GM10248 (cell line): Measurements from ENCODE around the gene PDIA3.
"Not testable (repeated sequence)": the region's sequence is repeated elsewhere in the genome, so short reads cannot be mapped to it uniquely, and the experiment has no call there.

Source experiments
- CTCF ChIA-PET: fragments of 300-600 bp; sonication (Branson Sonifier 250); formaldehyde crosslinking; extraction: SDS; loops from one replicate; lab custom pipeline; 2021; ENCODE audit warnings: antibody characterized with exemption; lab: Yijun Ruan, JAX
- POLR2A ChIA-PET: fragments of 350-650 bp; sonication (Branson Sonifier 250); formaldehyde crosslinking; extraction: SDS; loops from one replicate; lab custom pipeline; 2020; ENCODE audit warnings: antibody characterized with exemption; lab: Yijun Ruan, JAX
- DNase-seq: peaks from one replicate; pipeline ENCODE4 v3.0.0; 2012; ENCODE audit errors: extremely low spot score
- TF ChIP-seq, protein P1 (sequence below): IDR thresholded peaks from 2 replicates; pipeline ENCODE4 v1.5.1; 2012; ENCODE audit warnings: mild to moderate bottlenecking, low read depth; ENCODE audit errors: extremely low read depth, missing control alignments, control extremely low read depth

PDIA3 gene

DNA sequence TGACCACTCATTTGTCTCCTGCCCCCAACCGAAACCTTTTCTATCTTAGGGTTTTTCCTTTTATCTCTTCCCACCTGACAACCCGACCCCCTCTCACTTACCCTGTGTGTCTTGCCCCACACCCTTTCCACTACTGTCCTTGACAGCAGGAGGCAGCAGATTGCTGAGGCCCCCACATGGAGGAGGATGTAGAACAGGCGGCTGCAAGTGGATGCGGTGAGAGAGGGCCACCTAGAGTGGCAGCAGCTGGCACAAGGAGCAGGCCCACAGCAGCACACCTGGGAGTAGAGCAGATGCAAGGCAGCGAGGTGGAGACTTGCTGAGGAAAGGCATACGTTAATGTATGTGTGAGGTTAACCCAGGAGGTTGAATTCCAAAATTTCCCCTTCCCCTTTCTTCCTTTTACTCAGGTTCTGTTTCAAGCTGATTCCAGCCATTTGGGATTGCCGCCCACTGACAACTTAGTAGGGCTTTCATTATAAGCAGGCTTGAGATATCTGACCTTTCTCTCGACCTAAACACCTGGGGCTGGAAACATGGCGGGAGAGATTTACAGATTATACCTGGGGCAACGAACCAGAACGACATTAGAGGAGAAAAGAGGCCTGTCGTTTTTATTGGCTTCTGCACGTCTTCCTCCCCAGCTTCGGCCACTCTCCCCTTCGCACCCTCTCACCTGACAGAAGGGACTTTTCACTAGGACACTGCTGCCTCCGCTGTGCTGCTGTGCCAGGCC, 53.1 kb downstream of the PDIA3 start:
- CTCF ChIA-PET = interaction anchor here (0.9 to 1.5 kb wide), 4 partner anchors 9 to 29 kb away, joined by 3 to 4 read pairs (median 4); partner anchors contain the start of gene ELL3
- TF ChIP-seq, protein P1, sequence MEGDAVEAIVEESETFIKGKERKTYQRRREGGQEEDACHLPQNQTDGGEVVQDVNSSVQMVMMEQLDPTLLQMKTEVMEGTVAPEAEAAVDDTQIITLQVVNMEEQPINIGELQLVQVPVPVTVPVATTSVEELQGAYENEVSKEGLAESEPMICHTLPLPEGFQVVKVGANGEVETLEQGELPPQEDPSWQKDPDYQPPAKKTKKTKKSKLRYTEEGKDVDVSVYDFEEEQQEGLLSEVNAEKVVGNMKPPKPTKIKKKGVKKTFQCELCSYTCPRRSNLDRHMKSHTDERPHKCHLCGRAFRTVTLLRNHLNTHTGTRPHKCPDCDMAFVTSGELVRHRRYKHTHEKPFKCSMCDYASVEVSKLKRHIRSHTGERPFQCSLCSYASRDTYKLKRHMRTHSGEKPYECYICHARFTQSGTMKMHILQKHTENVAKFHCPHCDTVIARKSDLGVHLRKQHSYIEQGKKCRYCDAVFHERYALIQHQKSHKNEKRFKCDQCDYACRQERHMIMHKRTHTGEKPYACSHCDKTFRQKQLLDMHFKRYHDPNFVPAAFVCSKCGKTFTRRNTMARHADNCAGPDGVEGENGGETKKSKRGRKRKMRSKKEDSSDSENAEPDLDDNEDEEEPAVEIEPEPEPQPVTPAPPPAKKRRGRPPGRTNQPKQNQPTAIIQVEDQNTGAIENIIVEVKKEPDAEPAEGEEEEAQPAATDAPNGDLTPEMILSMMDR = no peak
- POLR2A ChIA-PET = interaction anchor here (2.5 kb wide), 1 partner anchor 23 kb away, joined by 15 read pairs; the partner anchor contains the start of gene ELL3
- no peak for DNase-seq

- ChIA-PET POLR2A (interaction anchor here (1.2 to 2.5 kb wide), 4 partner anchors 9 to 25 kb away, joined by 7 to 15 read pairs (median 12); partner anchors contain the start of genes ELL3 and MFAP1), CTCF (interaction anchor here (0.9 to 1.5 kb wide), 5 partner anchors 9 to 30 kb away, joined by 3 to 10 read pairs (median 4); partner anchors contain the start of gene ELL3)
- TF ChIP-seq, protein P1 = no peak
- no peak for DNase-seq
These were observed 53.7 kb downstream of the PDIA3 start, which contains the start of gene SERINC4 for GRCh38 chr15:43799945-43800285. SERINC4 (minus strand) TSS chr15:43800220; CDS start chr15:43799986, 234 bp downstream.

GRCh38 chr15:43800286-43801141, 54.3 kb downstream of the PDIA3 start, which contains the start of gene HYPK:
HYPK (plus strand) TSS chr15:43800599; CDS start chr15:43800623, 24 bp downstream.
- ChIA-PET CTCF (interaction anchor here (1.4 to 1.5 kb wide), 3 partner anchors 9 to 30 kb away, joined by 3 to 10 read pairs (median 4); partner anchors contain the start of gene ELL3), POLR2A (interaction anchor here (0.6 to 2.5 kb wide), 5 partner anchors 9 to 24 kb away, joined by 5 to 15 read pairs (median 11); partner anchors contain the start of genes ELL3 and MFAP1)
- TF ChIP-seq, protein P1 = no peak
- peak; percentile 88 for DNase-seq

DNA sequence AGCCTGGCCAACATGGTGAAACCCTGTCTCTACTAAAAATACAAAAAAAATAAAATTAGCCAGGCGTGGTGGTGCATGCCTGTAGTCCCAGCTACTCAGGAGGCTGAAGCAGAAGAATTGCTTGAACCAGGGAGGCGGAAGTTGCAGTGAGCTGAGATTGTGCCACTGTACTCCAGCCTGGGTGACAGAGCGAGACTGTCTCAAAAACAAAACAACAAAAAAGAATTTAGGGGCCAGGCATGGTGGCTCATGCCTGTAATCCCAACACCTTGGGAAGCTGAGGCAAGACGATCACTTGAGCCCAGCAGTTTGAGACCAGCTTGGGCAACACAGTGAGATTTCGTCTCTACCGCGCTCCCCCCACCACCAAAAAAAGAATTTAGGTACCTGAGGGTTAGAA, 56.4 kb downstream of the PDIA3 start:
- POLR2A ChIA-PET = interaction anchor here (3.4 kb wide), 1 partner anchor 9 kb away, joined by 18 read pairs; the partner anchor contains the start of gene SERF2
- not testable (repeated sequence) for DNase-seq
- CTCF ChIA-PET = interaction anchor here (1.3 to 1.5 kb wide), 2 partner anchors 13 to 20 kb away, joined by 3 read pairs; no protein-coding TSS in a partner anchor

DNA sequence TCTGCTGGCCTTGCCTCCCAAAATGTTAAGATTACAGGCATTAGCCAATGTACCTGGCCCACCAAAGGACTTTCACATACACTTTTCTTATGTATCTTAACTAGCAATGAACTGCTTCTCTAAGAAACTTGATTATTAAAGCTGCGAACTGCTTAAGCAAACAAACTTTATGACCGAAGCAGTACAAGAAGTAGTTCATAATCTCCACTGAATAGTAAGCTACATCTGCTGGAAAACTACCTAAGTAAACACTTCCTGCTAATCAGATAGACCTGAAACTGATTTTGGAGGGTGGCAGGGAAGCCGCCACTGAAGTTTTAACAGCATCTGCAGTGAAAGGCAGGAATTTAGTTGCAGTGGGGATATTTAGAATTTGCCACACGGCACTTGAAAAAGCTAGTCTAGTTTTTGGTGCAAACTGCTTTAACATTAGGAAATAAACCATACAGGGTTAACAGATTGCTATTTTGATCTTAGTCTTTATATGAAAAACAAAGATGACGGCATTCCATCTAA, 62.3 kb downstream of the PDIA3 start:
- TF ChIP-seq, protein P1 = no peak
- no peak for DNase-seq
- POLR2A ChIA-PET = interaction anchor here (1.0 to 1.3 kb wide), 3 partner anchors 8 to 16 kb away, joined by 3 to 14 read pairs (median 8); partner anchors contain the start of genes HYPK and SERINC4
- CTCF ChIA-PET = interaction anchor here (0.9 to 5.6 kb wide), 3 partner anchors 8 to 19 kb away, joined by 3 to 42 read pairs (median 10); partner anchors contain the start of genes HYPK, MFAP1 and SERINC4

- DNase-seq = peak; percentile 60
- ChIA-PET POLR2A (interaction anchor here (0.7 to 1.4 kb wide), 5 partner anchors 9 to 22 kb away, joined by 3 to 14 read pairs (median 5); partner anchors contain the start of genes HYPK and SERINC4), CTCF (interaction anchor here (0.9 to 5.6 kb wide), 7 partner anchors 9 to 38 kb away, joined by 3 to 42 read pairs (median 3); partner anchors contain the start of genes ELL3, HYPK, MFAP1 and SERINC4)
- TF ChIP-seq, protein P1 = no peak
These were observed 62.9 kb downstream of the PDIA3 start for GRCh38 chr15:43808960-43809678.

GRCh38 chr15:43815064-43815463, 68.8 kb downstream of the PDIA3 start:
- POLR2A ChIA-PET = not testable (repeated sequence)

More at GRCh38 chr15:43815064-43815463, 68.8 kb downstream of the PDIA3 start:
- DNase-seq, CTCF ChIA-PET: not testable (repeated sequence)
